HepG2 (cell line): ENCODE data around the gene TUBGCP6. TPM values are rescaled to one million over a fixed set of nuclear protein-coding genes. Genes with fewer than 3 reads are reported as not detected.

Experiments
- CHCHD3 ChIP-seq: sonication (generic); formaldehyde crosslinking; IDR thresholded peaks from 2 replicates; pipeline ENCODE4 v1.8.0; 2022; ENCODE audit warnings: mild to moderate bottlenecking, missing genetic modification reagents, moderate library complexity
- DNMT3B ChIP-seq: conservative IDR thresholded peaks from 2 replicates; pipeline ENCODE4 v1.6.1; 2016; ENCODE audit warnings: missing biosample characterization, control low read depth
- ETV6 ChIP-seq: sonication (generic); formaldehyde crosslinking; conservative IDR thresholded peaks from 2 replicates; pipeline ENCODE4 v1.4.0; 2020; ENCODE audit warnings: missing genetic modification reagents
- MIER3 ChIP-seq: IDR thresholded peaks from 2 replicates; pipeline ENCODE4 v1.6.1; 2016; ENCODE audit warnings: missing compliant biosample characterization, borderline replicate concordance
- POGZ ChIP-seq: sonication (generic); formaldehyde crosslinking; IDR thresholded peaks from 2 replicates; pipeline ENCODE4 v1.4.0; 2020; ENCODE audit warnings: mild to moderate bottlenecking, missing genetic modification reagents
- ZNF367 ChIP-seq: sonication (generic); formaldehyde crosslinking; IDR thresholded peaks from 2 replicates; pipeline ENCODE4 v1.4.0; 2020; ENCODE audit warnings: missing genetic modification reagents, borderline replicate concordance
- ZNF451 ChIP-seq: sonication (generic); formaldehyde crosslinking; IDR thresholded peaks from 2 replicates; pipeline ENCODE4 v1.5.0; 2020; ENCODE audit warnings: mild to moderate bottlenecking, missing genetic modification reagents
- ZNF713 ChIP-seq: sonication (generic); formaldehyde crosslinking; IDR thresholded peaks from 2 replicates; pipeline ENCODE4 v1.4.0; 2020; ENCODE audit warnings: mild to moderate bottlenecking, missing genetic modification reagents
- polyA plus RNA-seq, 8 experiments: library from polyadenylated mRNA; depleted of rRNA in 3 of 8; stranded (reverse) in 7 of 8; unstranded in 1 of 8; fragments of >200 nt; fragmentation: Illumina TruSeq in 4 of 8; extraction: Trizol in 4 of 8; gene quantifications; 2 replicates each; pipeline versions ENCODE4 v1.2.1 to v1.2.3, GENCODE V29; 2011 to 2016; ENCODE audit warnings: low read depth in 4 of 8, missing spikeins in 1 of 8, mixed read lengths in 1 of 8; ENCODE audit not compliant: insufficient read depth in 1 of 8
- total RNA-seq, 5 experiments: library from RNA; depleted of rRNA; stranded (reverse); fragments of >200 nt; fragmentation: Illumina TruSeq; extraction: Trizol; gene quantifications; 2 replicates each; pipeline ENCODE4 v1.2.3, GENCODE V29; 2016; ENCODE audit warnings: low read depth in 1 of 5
- TF ChIP-seq, protein P1 (sequence below): sonication (generic); formaldehyde crosslinking; IDR thresholded peaks from 2 replicates; pipeline ENCODE4 v1.5.0; 2020; ENCODE audit warnings: mild to moderate bottlenecking, missing genetic modification reagents
- TF ChIP-seq, protein P2 (sequence below): sonication (generic); formaldehyde crosslinking; IDR thresholded peaks from 2 replicates; pipeline ENCODE4 v1.8.1; 2023; ENCODE audit warnings: mild to moderate bottlenecking, moderate library complexity, missing genetic modification reagents
- TF ChIP-seq, protein P3 (sequence below): sonication (generic); formaldehyde crosslinking; conservative IDR thresholded peaks from 2 replicates; pipeline ENCODE4 v1.8.1; 2023; ENCODE audit warnings: missing genetic modification reagents
- TF ChIP-seq, protein P4 (sequence below): sonication (generic); formaldehyde crosslinking; IDR thresholded peaks from 2 replicates; pipeline ENCODE4 v1.5.0; 2020; ENCODE audit warnings: missing genetic modification reagents
- TF ChIP-seq, protein P5 (sequence below): sonication (generic); formaldehyde crosslinking; IDR thresholded peaks from 2 replicates; pipeline ENCODE4 v1.4.0; 2020; ENCODE audit warnings: low read depth, missing genetic modification reagents

The TUBGCP6 gene
- total and polyA plus RNA-seq, 2 of the 13 experiments (the other 11 are each of a cell fraction or from before 2014, with no cell fraction given) = 14.6 to 15.7 TPM

DNA sequence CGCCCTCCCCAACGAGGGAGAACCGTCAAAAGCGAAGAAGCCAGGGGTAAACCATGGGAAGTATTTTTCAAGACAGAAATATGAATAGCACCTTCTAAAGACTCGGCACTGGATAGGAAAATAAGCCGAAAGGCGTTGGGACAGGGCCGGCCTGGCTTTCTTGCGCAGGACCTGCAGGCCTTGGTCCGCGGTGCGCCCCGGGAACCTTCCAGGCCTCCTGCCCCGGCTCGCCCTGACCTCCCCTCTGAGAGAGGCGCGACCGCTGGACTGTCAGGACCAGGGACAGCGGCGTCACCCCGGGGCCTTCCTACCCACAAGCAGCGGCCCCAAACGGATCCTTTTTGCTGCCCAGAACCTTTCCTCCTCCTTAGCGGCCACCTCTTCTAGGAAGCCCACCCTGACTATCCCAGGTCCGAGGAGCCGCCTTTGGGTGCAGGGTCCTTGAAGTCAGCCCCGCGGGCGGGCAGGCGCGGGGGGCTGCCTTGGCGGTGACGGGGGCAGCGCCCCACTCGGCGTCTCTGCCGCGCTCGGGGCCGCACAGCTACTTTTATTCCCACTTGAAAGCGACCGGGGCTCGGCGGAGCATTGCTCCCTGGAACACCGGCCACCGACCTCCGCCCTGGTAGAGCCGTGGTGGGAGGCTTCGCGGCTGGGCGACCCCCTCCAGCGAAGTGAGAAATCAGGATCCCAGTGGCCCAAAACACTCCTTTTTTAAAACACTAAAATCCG is 26.0 kb upstream of the TUBGCP6 start (continued):
- TF ChIP-seq MIER3 (CRISPR knock-in tag) = no peak; the same call in 1 of the 2 replicates
- TF ChIP-seq ZNF367 (CRISPR knock-in tag) = peak; percentile 56; the same call in 1 of the 2 replicates
- 0 out of 2 replicates have a peak, but pooled peaks have one; percentile 48 for TF ChIP-seq ZNF713
- TF ChIP-seq CHCHD3 (CRISPR knock-in tag) = no peak
- TF ChIP-seq, protein P1, sequence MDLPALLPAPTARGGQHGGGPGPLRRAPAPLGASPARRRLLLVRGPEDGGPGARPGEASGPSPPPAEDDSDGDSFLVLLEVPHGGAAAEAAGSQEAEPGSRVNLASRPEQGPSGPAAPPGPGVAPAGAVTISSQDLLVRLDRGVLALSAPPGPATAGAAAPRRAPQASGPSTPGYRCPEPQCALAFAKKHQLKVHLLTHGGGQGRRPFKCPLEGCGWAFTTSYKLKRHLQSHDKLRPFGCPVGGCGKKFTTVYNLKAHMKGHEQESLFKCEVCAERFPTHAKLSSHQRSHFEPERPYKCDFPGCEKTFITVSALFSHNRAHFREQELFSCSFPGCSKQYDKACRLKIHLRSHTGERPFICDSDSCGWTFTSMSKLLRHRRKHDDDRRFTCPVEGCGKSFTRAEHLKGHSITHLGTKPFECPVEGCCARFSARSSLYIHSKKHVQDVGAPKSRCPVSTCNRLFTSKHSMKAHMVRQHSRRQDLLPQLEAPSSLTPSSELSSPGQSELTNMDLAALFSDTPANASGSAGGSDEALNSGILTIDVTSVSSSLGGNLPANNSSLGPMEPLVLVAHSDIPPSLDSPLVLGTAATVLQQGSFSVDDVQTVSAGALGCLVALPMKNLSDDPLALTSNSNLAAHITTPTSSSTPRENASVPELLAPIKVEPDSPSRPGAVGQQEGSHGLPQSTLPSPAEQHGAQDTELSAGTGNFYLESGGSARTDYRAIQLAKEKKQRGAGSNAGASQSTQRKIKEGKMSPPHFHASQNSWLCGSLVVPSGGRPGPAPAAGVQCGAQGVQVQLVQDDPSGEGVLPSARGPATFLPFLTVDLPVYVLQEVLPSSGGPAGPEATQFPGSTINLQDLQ (CRISPR knock-in tag) = no peak; the same call in 1 of the 2 replicates
- TF ChIP-seq, protein P2, sequence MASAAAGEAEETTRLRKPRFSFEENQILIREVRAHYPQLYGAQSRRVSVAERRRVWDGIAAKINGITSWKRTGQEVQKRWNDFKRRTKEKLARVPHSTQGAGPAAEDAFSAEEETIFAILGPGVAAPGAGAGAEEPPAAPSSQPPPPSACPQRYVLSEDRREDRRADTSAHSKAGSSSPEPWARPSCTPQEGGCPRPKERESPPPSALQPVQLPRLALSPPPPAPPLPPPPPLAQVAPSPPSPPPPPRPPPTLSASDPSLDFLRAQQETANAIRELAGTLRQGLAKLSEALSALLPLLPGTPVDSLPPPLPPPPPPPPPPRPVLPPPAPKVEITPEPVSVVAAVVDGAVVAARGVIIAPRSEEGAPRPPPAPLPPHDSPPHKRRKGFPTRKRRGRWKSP (CRISPR knock-in tag) = peak; percentile 69; the same call in 1 of the 2 replicates
- TF ChIP-seq, protein P3, sequence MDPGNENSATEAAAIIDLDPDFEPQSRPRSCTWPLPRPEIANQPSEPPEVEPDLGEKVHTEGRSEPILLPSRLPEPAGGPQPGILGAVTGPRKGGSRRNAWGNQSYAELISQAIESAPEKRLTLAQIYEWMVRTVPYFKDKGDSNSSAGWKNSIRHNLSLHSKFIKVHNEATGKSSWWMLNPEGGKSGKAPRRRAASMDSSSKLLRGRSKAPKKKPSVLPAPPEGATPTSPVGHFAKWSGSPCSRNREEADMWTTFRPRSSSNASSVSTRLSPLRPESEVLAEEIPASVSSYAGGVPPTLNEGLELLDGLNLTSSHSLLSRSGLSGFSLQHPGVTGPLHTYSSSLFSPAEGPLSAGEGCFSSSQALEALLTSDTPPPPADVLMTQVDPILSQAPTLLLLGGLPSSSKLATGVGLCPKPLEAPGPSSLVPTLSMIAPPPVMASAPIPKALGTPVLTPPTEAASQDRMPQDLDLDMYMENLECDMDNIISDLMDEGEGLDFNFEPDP = no peak
- no peak for TF ChIP-seq POGZ (CRISPR knock-in tag)
- TF ChIP-seq, protein P4, sequence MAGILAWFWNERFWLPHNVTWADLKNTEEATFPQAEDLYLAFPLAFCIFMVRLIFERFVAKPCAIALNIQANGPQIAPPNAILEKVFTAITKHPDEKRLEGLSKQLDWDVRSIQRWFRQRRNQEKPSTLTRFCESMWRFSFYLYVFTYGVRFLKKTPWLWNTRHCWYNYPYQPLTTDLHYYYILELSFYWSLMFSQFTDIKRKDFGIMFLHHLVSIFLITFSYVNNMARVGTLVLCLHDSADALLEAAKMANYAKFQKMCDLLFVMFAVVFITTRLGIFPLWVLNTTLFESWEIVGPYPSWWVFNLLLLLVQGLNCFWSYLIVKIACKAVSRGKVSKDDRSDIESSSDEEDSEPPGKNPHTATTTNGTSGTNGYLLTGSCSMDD (CRISPR knock-in tag) = no peak
- TF ChIP-seq, protein P5, sequence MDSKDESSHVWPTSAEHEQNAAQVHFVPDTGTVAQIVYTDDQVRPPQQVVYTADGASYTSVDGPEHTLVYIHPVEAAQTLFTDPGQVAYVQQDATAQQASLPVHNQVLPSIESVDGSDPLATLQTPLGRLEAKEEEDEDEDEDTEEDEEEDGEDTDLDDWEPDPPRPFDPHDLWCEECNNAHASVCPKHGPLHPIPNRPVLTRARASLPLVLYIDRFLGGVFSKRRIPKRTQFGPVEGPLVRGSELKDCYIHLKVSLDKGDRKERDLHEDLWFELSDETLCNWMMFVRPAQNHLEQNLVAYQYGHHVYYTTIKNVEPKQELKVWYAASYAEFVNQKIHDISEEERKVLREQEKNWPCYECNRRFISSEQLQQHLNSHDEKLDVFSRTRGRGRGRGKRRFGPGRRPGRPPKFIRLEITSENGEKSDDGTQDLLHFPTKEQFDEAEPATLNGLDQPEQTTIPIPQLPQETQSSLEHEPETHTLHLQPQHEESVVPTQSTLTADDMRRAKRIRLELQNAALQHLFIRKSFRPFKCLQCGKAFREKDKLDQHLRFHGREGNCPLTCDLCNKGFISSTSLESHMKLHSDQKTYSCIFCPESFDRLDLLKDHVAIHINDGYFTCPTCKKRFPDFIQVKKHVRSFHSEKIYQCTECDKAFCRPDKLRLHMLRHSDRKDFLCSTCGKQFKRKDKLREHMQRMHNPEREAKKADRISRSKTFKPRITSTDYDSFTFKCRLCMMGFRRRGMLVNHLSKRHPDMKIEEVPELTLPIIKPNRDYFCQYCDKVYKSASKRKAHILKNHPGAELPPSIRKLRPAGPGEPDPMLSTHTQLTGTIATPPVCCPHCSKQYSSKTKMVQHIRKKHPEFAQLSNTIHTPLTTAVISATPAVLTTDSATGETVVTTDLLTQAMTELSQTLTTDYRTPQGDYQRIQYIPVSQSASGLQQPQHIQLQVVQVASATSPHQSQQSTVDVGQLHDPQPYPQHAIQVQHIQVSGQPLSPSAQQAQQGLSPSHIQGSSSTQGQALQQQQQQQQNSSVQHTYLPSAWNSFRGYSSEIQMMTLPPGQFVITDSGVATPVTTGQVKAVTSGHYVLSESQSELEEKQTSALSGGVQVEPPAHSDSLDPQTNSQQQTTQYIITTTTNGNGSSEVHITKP (CRISPR knock-in tag) = peak; percentile 41; the same call in 1 of the 2 replicates
- TF ChIP-seq DNMT3B = 0 out of 2 replicates have a peak, but pooled peaks have one; percentile 58
- TF ChIP-seq ETV6 (CRISPR knock-in tag) = peak; percentile 82
- 0 out of 2 replicates have a peak, but pooled peaks have one; percentile 58 for TF ChIP-seq ZNF451 (CRISPR knock-in tag)
